Upper lobe of left lung (tissue), 6 donors: ENCODE results near the gene IZUMO1. TPM values are rescaled to one million over a fixed set of nuclear protein-coding genes. Genes with fewer than 3 reads are reported as not detected.

Experiments used
- ATAC-seq, 2 donors: fragments of 200-7000 bp; cut with Tn5 transposase; one replicate each; pipeline ENCODE4 v1.9.1; 2022; ENCODE audit warnings: mild to moderate bottlenecking in 2 of 2, moderate library complexity in 2 of 2; ENCODE audit not compliant: low FRiP score in 2 of 2
- DNase-seq, 2 donors: peaks; one replicate each; pipeline ENCODE4 v3.0.0-alpha.2; 2019 to 2020
- H3K27ac ChIP-seq, 4 donors: fragments of 200-600 bp; sonication (generic); one replicate each; pipeline ENCODE4 v1.5.1; 2016 to 2019
- H3K27me3 ChIP-seq, 4 donors: fragments of 200-600 bp; sonication (generic); one replicate each; pipeline ENCODE4 v1.5.1; 2017 to 2019
- H3K36me3 ChIP-seq, 4 donors: fragments of 200-600 bp; sonication (generic); one replicate each; pipeline ENCODE4 v1.5.1; 2016 to 2019
- H3K4me1 ChIP-seq, 4 donors: fragments of 200-600 bp; sonication (generic); one replicate each; pipeline ENCODE4 v1.5.1; 2018 to 2019
- H3K4me3 ChIP-seq, 4 donors: fragments of 200-600 bp; sonication (generic); one replicate each; pipeline ENCODE4 v1.5.1; 2017 to 2019; ENCODE audit warnings: mild to moderate bottlenecking in 2 of 4, moderate library complexity in 1 of 4
- H3K9me3 ChIP-seq, 4 donors: fragments of 200-600 bp; sonication (generic); one replicate each; pipeline ENCODE4 v1.5.1; 2018 to 2019
- CTCF ChIP-seq, 6 experiments: fragments of 450-650 bp in 4 of 6; fragments of 200-600 bp in 2 of 6; sonication (generic) in 2 of 6; IDR thresholded peaks; one replicate each; pipeline ENCODE4 v1.5.1; 2016 to 2019; ENCODE audit warnings: antibody characterized with exemption in 6 of 6
- EP300 ChIP-seq, 4 donors: sonication (generic); formaldehyde crosslinking; IDR thresholded peaks; one replicate each; pipeline ENCODE4 v1.5.1; 2017; ENCODE audit warnings: antibody characterized with exemption in 4 of 4, control low read depth in 2 of 4
- POLR2A ChIP-seq, 4 donors: fragments of 450-650 bp; IDR thresholded peaks; one replicate each; pipeline ENCODE4 v1.5.1; 2016 to 2017; ENCODE audit warnings: antibody characterized with exemption in 4 of 4, mild to moderate bottlenecking in 2 of 4
- POLR2AphosphoS5 ChIP-seq, 2 donors: sonication (generic); formaldehyde crosslinking; IDR thresholded peaks; one replicate each; pipeline ENCODE4 v1.5.1; 2017; ENCODE audit warnings: antibody characterized with exemption in 2 of 2
- WGBS, 2 donors: methylation state at CpG; one replicate each; pipeline ENCODE4 v1.1.5; 2017 to 2018; 5-methylcytosine and 5-hydroxymethylcytosine counted together
- total RNA-seq, 6 donors: library from RNA; depleted of rRNA in 4 of 6; stranded (reverse); fragments of >200 nt in 4 of 6; gene quantifications; one replicate each; pipeline versions ENCODE4 v1.1.0 to v1.2.1, GENCODE V29; 2016 to 2021
- donor health status: DM: no; HTN: no; CAD: no; lungs with moderate emphysema.
- donor health status: DM: no; HTN: yes; CAD: no; lungs with severe emphysema.

Gene IZUMO1
- total RNA-seq, 6 donors from 2014 or later, result 1.4 to 4.2 (median 2.5) TPM; not detected in 1

GRCh38 chr19:48714759-48715675 is 31.7 kb downstream of the IZUMO1 start:
- Histone ChIP-seq H3K9me3 (peaks cover 0 to 4% (median 0%) of the 10 kb centered on the region in 4 donors), H3K4me1 (peaks cover 37 to 60% (median 48%) of the 10 kb centered on the region in 4 donors), H3K36me3 (no peaks in the 10 kb centered on the region), H3K27me3 (no peaks in the 10 kb centered on the region), H3K4me3 (peak overlapping the region; percentile 3 to 77 (median 66)), H3K27ac (peak overlapping the region; percentile 57 to 87 (median 85))
- WGBS, 2 donors, result 67 to 69% methylated on average over 24 to 25 of the region's 26 CpGs
- peak in 1 of 2 donors; percentile 33 for DNase-seq
- no peak for TF ChIP-seq EP300 (IDR thresholded peaks at IDR 0.05)
- no peak for TF ChIP-seq CTCF (IDR thresholded peaks at IDR 0.05)
- TF ChIP-seq POLR2A (IDR thresholded peaks at IDR 0.05), result no peak
- no peak for TF ChIP-seq POLR2AphosphoS5 (IDR thresholded peaks at IDR 0.05)
- no peak for ATAC-seq

- 0 to 2% methylated on average over 28 to 43 of the region's 67 CpGs for WGBS, 2 donors
- DNase-seq, result peak; percentile 98 to 99
- Histone ChIP-seq H3K9me3 (peaks cover 0 to 4% (median 0%) of the 10 kb centered on the region in 4 donors), H3K36me3 (no peaks in the 10 kb centered on the region), H3K4me1 (peaks cover 29 to 52% (median 41%) of the 10 kb centered on the region in 4 donors), H3K27me3 (no peaks in the 10 kb centered on the region), H3K4me3 (peak overlapping the region; percentile 59 to 77 (median 67)), H3K27ac (peak overlapping the region; percentile 57 to 87 (median 85))
- ATAC-seq, result peak; percentile 96 to 97
- TF ChIP-seq EP300 (IDR thresholded peaks at IDR 0.05) (no peak), CTCF (IDR thresholded peaks at IDR 0.05) (no peak), POLR2AphosphoS5 (IDR thresholded peaks at IDR 0.05) (peak in 1 of 2 donors; percentile 42), POLR2A (IDR thresholded peaks at IDR 0.05) (peak in 1 of 4 donors; percentile 67)
Measured at GRCh38 chr19:48713864-48714755, 32.6 kb downstream of the IZUMO1 start.

- TF ChIP-seq POLR2AphosphoS5 (IDR thresholded peaks at IDR 0.05), result no peak
- peak in 1 of 6 experiments; percentile 24 for TF ChIP-seq CTCF (IDR thresholded peaks at IDR 0.05)
- ATAC-seq (no peak), DNase-seq (peak in 1 of 2 donors; percentile 36)
- H3K9me3 ChIP-seq, result peaks cover 0 to 4% (median 0%) of the 10 kb centered on the region in 4 donors
- no peaks in the 10 kb centered on the region for H3K27me3 ChIP-seq
- peak overlapping the region in 3 of 4 donors; percentile 53 to 87 (median 59) for H3K27ac ChIP-seq
- no peaks in the 10 kb centered on the region for H3K36me3 ChIP-seq
- peaks cover 23 to 46% (median 34%) of the 10 kb centered on the region in 4 donors for H3K4me1 ChIP-seq
- 20 to 24% methylated on average over 13 to 25 of the region's 25 CpGs for WGBS, 2 donors
- H3K4me3 ChIP-seq, result peak overlapping the region; percentile 59 to 77 (median 67)
Measured at GRCh38 chr19:48713041-48713863, 33.5 kb downstream of the IZUMO1 start.

- no peak for TF ChIP-seq POLR2A (IDR thresholded peaks at IDR 0.05)
- TF ChIP-seq EP300 (IDR thresholded peaks at IDR 0.05), result no peak
- TF ChIP-seq CTCF (IDR thresholded peaks at IDR 0.05), result no peak
- TF ChIP-seq POLR2AphosphoS5 (IDR thresholded peaks at IDR 0.05), result no peak
- Histone ChIP-seq H3K9me3 (peaks cover 0 to 4% (median 0%) of the 10 kb centered on the region in 4 donors), H3K27me3 (no peaks in the 10 kb centered on the region), H3K4me3 (no peak overlapping the region), H3K4me1 (peaks cover 19 to 31% (median 23%) of the 10 kb centered on the region in 4 donors), H3K27ac (no peak overlapping the region), H3K36me3 (no peaks in the 10 kb centered on the region)
- DNase-seq, result no peak
- ATAC-seq, result no peak
- WGBS, 2 donors, result 90 to 94% methylated on average over 4 of the region's 4 CpGs
Measured at GRCh38 chr19:48711106-48711662, 35.5 kb downstream of the IZUMO1 start.
